IPS-15b (cell line): ENCODE results near the gene EPM2A.

Source experiments
- H3K27me3 ChIP-seq: one replicate; pipeline ENCODE4 v1.6.1; 2013; ENCODE audit warnings: low read length; ENCODE audit not compliant: control insufficient read depth, insufficient read depth
- H3K36me3 ChIP-seq: one replicate; pipeline ENCODE4 v1.6.1; 2013; ENCODE audit warnings: low read length; ENCODE audit not compliant: control insufficient read depth, insufficient read depth
- H3K4me1 ChIP-seq: one replicate; pipeline ENCODE4 v1.6.1; 2013; ENCODE audit warnings: mild to moderate bottlenecking, low read length; ENCODE audit not compliant: control insufficient read depth, insufficient read depth
- H3K4me3 ChIP-seq: one replicate; pipeline ENCODE4 v1.5.1; 2013; ENCODE audit warnings: low read depth, low read length
- H3K9ac ChIP-seq: one replicate; pipeline ENCODE4 v1.6.1; 2013; ENCODE audit warnings: low read depth, mild to moderate bottlenecking, low read length
- H3K9me3 ChIP-seq: one replicate; pipeline ENCODE4 v1.6.1; 2013; ENCODE audit warnings: mild to moderate bottlenecking, low read length; ENCODE audit not compliant: control insufficient read depth, insufficient read depth

Gene EPM2A

DNA sequence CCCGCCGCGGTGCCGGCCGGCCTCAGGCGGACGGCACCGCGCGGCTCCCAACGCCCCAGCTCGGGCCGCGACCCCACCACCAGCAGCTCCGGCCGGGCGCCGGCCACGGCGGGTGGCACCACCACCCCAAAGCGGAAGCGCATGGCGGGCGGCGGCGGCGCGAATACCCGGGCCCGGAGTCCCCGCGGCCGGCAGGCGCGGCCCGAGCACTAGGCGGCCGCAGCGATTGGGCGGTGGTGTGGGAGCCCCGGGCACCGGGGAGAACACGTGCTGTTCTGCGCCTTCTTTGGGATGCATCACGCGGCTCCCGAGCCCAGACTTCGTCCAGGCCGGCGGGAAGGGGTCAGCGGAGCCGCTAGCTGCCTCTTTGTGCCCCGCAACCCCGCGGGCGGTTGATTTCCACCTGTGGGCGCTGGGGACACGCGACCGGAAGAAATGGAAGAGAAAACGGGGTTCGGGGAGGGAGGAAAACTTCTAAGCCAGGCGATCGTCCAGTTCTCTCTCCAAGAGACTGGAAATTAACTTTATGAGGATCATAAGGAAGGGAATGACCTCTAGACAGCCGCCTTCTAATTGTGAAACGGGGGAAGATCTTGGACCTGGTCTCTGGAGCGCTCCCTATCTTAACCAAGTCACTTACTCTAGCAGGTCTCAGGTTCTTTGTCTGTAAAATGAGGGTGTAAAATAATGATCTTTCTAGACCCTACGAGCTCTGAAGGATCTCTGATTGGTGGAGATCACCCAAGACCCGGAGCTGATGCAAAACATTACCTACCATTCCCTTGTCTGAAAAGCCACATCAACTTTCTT lies at the start of gene EPM2A:
TSS of gene EPM2A (minus strand) at position 165 of the 810 bp plus-strand sequence. CDS start at position 143, 22 bp downstream.
- no peaks in the 10 kb centered on the region for H3K9me3 ChIP-seq
- peak within 1 kb of the TSS; percentile 65 for H3K4me3 ChIP-seq
- no peaks in the 10 kb centered on the region for H3K36me3 ChIP-seq
- no peaks in the 10 kb centered on the region for H3K27me3 ChIP-seq
- peaks cover 2% of the 10 kb centered on the region for H3K4me1 ChIP-seq
- peak within 1 kb of the TSS; percentile 80 for H3K9ac ChIP-seq

DNA sequence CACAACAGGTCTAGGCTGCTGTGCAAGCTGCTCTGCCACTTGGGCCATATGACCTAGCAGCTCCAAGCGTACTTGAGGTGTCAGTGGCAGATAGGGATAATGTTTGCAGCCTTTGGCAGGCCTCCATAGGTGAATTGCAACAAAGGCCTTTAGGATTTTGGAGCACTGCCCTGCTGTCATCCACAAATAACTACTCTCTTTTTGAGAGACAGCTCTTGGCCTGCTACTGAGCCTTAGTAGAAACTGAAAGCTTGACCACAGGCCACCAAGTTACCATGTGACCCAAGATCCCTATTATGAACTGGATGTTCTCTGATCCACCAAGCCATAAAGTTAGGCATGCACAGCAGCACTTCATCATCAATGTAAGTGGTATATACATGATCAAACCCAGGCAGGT lies 49.4 kb upstream of the EPM2A start:
- H3K36me3 ChIP-seq = no peaks in the 10 kb centered on the region
- H3K9me3 ChIP-seq = no peaks in the 10 kb centered on the region
- no peaks in the 10 kb centered on the region for H3K27me3 ChIP-seq
- H3K4me3 ChIP-seq = no peak overlapping the region
- H3K9ac ChIP-seq = no peak overlapping the region
- no peaks in the 10 kb centered on the region for H3K4me1 ChIP-seq

DNA sequence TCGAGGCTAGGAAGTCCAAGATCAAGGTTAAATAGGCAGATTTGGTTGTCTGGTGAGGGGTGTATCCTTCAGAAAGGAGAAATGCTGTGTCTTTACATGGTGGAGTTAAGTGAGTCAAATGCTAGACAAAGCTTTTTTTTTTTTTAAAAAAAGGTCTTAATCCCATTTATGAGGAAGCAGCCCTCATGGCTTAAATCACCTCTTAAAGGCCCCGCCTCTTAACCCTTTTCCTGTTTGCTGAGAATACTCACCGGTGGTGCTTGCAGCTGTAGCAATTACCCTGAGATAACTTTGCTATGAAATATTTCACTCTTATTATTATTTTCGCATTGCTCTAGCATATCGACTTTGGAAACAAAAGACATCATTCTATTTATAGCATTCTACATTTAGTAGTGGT lies 48.5 kb upstream of the EPM2A start:
- H3K9ac ChIP-seq = no peak overlapping the region
- H3K9me3 ChIP-seq = no peaks in the 10 kb centered on the region
- no peaks in the 10 kb centered on the region for H3K36me3 ChIP-seq
- no peak overlapping the region for H3K4me3 ChIP-seq
- no peaks in the 10 kb centered on the region for H3K4me1 ChIP-seq
- no peaks in the 10 kb centered on the region for H3K27me3 ChIP-seq

DNA sequence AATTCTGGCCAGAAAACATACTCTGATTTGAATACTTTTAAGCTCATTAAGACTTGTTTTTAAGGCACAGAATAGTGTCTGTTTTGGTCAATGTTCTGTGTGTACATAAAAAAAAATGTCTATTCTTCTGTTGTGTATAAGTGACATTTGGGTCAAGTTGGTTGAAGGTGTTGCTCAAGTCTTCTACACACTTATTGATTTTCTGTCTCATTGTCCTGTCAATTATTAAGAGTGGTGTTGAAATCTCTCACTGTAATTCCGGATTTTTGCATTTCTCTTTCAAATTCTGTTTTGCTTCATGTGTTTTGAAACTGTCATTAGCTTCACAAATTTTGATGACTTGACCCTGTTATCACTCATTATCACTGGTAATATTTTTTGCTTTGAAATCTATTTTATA lies 37.5 kb upstream of the EPM2A start:
- Histone ChIP-seq H3K4me3 (no peak overlapping the region), H3K4me1 (no peaks in the 10 kb centered on the region), H3K27me3 (no peaks in the 10 kb centered on the region), H3K36me3 (no peaks in the 10 kb centered on the region), H3K9me3 (no peaks in the 10 kb centered on the region), H3K9ac (no peak overlapping the region)

DNA sequence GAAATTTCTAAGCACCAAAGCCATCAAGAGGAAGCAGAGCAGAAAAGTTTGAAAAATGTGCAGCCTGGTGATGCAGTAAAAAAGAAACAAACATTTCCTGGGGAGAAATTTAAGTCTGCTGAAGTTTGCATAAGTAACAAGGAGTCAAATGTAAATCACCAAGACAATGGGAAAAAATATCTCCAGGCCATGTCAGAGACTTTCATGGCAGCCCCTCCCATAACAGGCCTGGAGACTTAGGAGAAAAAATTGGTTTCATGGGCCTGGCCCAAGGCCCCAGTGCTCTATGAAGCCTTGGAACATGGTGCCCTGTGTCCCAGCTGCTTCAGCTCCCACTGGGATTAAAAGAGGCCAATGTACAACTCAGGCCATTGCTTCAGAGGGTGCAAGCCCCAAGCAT lies 30.1 kb upstream of the EPM2A start:
- no peaks in the 10 kb centered on the region for H3K27me3 ChIP-seq
- no peaks in the 10 kb centered on the region for H3K36me3 ChIP-seq
- H3K9me3 ChIP-seq = no peaks in the 10 kb centered on the region
- no peaks in the 10 kb centered on the region for H3K4me1 ChIP-seq
- no peak overlapping the region for H3K9ac ChIP-seq
- H3K4me3 ChIP-seq = no peak overlapping the region

DNA sequence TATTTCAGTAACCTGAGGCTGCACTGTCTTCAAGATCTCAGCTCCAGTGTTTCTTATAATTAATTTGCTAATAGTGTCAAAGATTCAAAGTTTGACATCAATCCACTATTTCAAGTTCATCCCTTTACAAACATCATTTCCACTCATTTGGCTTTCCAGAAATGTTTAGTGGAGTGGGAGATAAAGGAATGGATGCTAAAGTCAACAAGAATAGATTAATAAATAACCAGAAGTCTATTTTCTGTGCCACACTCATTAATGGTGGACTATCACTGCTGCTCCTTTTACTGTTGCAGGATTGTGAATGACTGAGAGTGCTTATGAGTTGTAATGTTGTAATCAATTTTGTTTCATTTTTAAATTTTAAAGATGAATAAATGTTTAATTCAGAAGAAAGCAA lies 28.4 kb upstream of the EPM2A start:
- no peaks in the 10 kb centered on the region for H3K27me3 ChIP-seq
- no peaks in the 10 kb centered on the region for H3K4me1 ChIP-seq
- H3K9ac ChIP-seq = no peak overlapping the region
- H3K9me3 ChIP-seq = no peaks in the 10 kb centered on the region
- H3K4me3 ChIP-seq = no peak overlapping the region
- no peaks in the 10 kb centered on the region for H3K36me3 ChIP-seq

DNA sequence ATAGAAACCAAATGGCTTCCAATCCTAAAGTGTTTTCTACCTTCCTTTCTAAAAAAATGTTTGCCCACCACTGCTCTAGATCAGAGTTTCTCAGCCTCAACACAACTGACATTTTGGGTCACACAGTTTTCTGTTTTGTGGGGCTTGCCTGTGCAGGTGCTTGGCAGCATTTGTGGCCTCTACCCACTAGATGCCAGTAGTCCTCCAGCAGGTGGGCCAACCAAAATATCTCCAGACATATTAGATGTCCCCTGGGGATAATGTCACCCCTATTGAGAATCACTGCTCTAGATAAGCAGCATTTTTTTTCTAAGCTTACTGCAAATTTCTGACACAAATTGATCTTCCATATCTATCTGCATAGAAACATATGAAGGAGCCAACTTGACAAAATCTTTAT lies 26.3 kb upstream of the EPM2A start:
- Histone ChIP-seq H3K4me1 (no peaks in the 10 kb centered on the region), H3K27me3 (no peaks in the 10 kb centered on the region), H3K9ac (no peak overlapping the region), H3K36me3 (no peaks in the 10 kb centered on the region), H3K9me3 (no peaks in the 10 kb centered on the region), H3K4me3 (no peak overlapping the region)

DNA sequence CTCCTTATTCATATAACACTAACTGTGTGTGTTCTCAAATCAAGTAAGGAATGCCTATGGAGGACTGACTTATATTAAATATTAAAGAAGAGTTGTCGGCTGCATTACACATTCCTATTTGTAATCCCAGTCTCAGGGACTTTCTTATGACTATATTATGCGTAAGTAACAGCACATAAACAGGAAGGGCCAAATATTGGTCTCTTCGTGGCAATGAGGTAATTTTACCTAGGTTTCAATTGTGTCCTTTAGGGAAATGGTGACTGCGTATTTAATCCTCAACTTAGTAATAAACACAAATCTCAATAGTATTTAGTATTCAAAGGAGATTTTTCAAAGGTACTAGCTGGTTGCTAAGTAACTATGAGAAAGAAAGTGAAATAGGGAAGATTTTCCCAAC lies 22.8 kb upstream of the EPM2A start:
- Histone ChIP-seq H3K9me3 (no peaks in the 10 kb centered on the region), H3K36me3 (no peaks in the 10 kb centered on the region), H3K9ac (no peak overlapping the region), H3K4me1 (no peaks in the 10 kb centered on the region), H3K4me3 (no peak overlapping the region), H3K27me3 (no peaks in the 10 kb centered on the region)

DNA sequence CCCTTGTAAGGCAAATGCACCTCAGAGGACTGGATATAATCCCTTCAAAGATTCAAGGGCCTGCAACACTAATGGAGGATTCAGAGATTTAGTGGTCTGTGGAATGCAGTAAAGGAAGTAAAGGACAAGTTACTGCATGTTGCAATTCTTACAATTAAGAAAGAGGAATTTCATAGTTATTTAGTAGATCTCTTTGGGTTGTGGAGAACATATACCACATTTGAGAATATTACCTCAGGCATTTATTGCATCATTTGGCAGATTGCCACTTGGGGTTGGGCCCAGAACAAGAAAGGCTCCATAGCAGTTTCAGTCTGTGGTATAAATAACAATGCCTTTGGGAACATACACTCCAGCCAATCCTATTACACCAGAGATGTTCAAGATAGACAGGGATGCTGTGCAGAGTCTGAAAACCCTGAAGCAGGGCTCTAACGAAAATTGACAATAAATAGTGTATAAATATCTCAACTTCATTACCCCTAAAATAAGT lies 20.9 kb upstream of the EPM2A start:
- Histone ChIP-seq H3K4me3 (no peak overlapping the region), H3K4me1 (no peaks in the 10 kb centered on the region), H3K27me3 (no peaks in the 10 kb centered on the region), H3K9ac (no peak overlapping the region), H3K36me3 (no peaks in the 10 kb centered on the region), H3K9me3 (no peaks in the 10 kb centered on the region)

DNA sequence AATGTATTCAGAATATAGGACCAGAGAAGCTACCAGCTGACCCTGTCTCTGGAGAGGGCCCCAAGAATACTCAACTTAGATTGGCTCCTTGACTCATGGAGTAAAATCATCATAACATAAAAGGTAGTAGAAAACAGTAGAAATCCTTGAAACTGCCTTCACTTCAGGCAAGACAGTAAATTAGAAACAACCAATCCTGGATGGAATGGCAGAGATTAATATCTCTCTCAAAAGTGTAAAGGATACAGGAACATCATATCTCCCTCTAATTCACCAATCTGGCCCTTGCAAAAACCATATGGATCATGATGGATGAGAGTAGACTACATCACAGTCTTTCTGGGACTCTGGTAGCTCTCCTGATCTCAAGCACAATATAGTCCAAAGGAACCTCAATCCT lies 20.4 kb upstream of the EPM2A start:
- Histone ChIP-seq H3K36me3 (no peaks in the 10 kb centered on the region), H3K4me1 (no peaks in the 10 kb centered on the region), H3K9ac (no peak overlapping the region), H3K9me3 (no peaks in the 10 kb centered on the region), H3K4me3 (no peak overlapping the region), H3K27me3 (no peaks in the 10 kb centered on the region)

DNA sequence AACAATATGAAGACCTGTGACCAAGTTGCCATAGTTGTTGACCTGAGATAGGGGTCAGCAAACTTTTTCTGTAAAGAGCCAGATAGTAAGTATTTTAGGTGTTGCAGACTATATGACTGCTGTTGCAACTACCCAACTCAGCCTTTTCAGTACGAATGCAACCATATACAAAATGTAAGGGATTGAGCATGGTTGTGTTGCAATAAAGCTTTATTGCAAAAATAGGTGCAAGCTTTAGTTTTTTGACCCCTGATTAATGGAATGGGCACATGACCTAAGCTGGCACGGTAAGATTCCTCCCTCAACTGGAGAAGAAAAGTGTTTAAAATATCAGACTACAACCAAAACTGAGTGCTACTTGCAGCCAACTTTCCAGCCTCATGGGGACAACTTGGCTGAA lies 17.3 kb upstream of the EPM2A start:
- no peaks in the 10 kb centered on the region for H3K27me3 ChIP-seq
- no peak overlapping the region for H3K9ac ChIP-seq
- H3K4me1 ChIP-seq = no peaks in the 10 kb centered on the region
- no peak overlapping the region for H3K4me3 ChIP-seq
- H3K9me3 ChIP-seq = no peaks in the 10 kb centered on the region
- no peaks in the 10 kb centered on the region for H3K36me3 ChIP-seq

DNA sequence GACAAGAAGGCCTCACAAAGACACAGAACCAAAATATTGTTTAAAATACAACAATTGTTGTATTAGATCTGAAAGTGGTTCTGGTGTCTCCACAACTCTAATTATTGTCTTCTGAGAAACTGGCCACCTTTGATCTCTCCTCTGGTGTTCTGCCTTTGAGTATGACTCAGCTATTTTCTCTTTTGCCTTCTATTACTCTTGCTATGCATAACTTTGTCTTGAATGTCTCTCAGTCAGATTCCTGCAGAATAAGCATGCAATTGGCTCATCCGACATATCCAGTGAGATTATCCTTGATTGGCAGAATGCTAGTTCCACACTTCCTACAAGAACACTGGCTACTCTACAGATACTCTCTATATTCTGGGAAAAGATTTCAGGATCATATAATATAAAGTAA lies 14.3 kb upstream of the EPM2A start:
- Histone ChIP-seq H3K27me3 (no peaks in the 10 kb centered on the region), H3K9ac (no peak overlapping the region), H3K4me3 (no peak overlapping the region), H3K9me3 (no peaks in the 10 kb centered on the region), H3K36me3 (no peaks in the 10 kb centered on the region), H3K4me1 (no peaks in the 10 kb centered on the region)
